ENCODE results near the gene NCBP3. TPM values are rescaled to one million over a fixed set of nuclear protein-coding genes. Genes with fewer than 3 reads are reported as not detected.

Gene NCBP3
- total and polyA plus RNA-seq, 2 of the 8 experiments (the other 6 are each of a cell fraction or from before 2014, with no cell fraction given) = 19.6 to 46.1 TPM

DNA sequence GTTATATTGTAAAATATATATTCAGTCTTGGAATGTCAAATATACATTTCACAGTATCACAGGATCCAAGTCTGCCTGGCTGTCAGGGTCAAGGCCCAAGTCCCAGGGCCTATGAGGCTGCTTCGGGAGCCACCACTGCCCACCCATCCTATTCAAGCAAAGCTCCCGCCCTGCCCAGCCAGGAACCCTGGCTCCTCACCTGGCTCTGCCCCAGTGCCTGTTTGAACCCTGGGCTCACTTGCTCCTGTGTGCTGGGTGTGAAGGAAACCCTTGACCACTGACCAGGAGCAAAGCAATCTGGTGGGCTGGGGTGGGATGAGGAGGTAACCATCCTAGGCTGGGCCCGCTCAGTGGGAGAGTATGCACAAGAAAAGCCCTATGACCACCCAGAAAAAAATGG is 72.1 kb downstream of the NCBP3 start (continued):
- TF ChIP-seq, protein P1, sequence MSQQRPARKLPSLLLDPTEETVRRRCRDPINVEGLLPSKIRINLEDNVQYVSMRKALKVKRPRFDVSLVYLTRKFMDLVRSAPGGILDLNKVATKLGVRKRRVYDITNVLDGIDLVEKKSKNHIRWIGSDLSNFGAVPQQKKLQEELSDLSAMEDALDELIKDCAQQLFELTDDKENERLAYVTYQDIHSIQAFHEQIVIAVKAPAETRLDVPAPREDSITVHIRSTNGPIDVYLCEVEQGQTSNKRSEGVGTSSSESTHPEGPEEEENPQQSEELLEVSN (IDR thresholded peaks at IDR 0.05) = no peak
- TF ChIP-seq POU5F1 (IDR thresholded peaks at IDR 0.05; ENCODE audit: low read depth, low read length) (no peak), RNF2 (IDR thresholded peaks at IDR 0.05; ENCODE audit: borderline replicate concordance, low read depth, low read length, missing control alignments, poor library complexity, severe bottlenecking) (no peak), GTF2F1 (IDR thresholded peaks at IDR 0.05; ENCODE audit: borderline replicate concordance, low read depth, low read length) (no peak), JUND (IDR thresholded peaks at IDR 0.05; ENCODE audit: low read length) (no peak), MAFK (IDR thresholded peaks at IDR 0.05; ENCODE audit: low read depth, low read length) (no peak)
